NOMO-1 treated with DMSO at 0.1 percent for 48 hours (cell line): ENCODE measurements around the gene TUB.
A peak's percentile ranks its signal among the peaks of the same experiment; 100 is the strongest.

ENCODE experiments used
- DNase-seq: peaks from one replicate; lab custom pipeline; 2025; ENCODE audit not compliant: unreplicated experiment; lab: John Stamatoyannopoulos, UW

The TUB gene

DNA sequence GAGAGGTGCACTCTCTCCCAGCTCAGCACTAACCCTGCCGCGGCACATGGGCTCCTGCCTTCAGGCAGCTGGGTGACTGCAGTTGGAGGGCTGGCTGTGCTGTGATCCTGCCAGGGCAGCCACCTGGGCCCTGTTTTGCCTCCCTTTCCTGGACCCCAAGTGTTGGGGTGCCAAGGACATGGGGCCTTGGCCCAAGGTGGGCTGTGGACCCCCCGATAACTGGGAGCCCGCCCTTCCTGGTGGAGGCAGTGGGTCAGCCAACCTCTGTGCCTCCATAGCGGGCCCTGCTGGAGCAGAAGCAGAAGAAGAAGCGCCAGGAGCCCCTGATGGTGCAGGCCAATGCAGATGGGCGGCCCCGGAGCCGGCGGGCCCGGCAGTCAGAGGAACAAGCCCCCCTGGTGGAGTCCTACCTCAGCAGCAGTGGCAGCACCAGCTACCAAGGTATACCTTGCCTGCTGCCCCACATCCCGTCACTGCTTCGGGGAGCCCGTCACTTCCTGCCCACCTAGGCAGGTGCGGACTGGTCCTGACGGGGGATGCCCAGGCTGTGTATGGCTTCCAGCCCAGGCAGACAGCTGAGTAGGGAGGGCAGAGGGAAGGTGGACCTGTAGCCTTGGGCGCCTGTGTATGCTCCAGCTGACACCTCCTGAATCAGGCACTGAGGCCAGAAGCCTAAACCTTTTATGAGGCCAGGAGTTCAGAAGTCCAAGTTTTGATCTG is 8.9 kb downstream of the TUB start:
- no peak for DNase-seq

DNA sequence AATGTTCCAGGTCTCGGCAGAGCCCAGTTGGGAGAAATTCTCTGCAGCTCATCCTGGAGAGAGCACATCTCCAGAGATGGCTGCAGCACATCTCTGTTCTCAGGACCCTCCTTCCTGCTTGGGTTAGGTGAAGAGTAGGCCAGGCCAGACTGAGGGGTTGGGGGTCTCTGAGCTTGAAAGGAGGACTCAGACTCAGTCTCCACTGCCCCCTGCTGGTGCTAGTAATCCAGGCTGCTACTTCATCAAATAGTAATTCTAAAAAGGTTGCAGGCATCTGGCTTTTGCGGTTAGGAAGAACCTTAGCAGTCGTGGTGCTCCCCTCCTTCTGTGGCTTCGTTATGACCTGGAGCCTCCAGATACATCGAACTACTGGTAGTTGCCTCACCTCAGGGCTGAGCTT is 9.7 kb downstream of the TUB start:
- no peak for DNase-seq

DNA sequence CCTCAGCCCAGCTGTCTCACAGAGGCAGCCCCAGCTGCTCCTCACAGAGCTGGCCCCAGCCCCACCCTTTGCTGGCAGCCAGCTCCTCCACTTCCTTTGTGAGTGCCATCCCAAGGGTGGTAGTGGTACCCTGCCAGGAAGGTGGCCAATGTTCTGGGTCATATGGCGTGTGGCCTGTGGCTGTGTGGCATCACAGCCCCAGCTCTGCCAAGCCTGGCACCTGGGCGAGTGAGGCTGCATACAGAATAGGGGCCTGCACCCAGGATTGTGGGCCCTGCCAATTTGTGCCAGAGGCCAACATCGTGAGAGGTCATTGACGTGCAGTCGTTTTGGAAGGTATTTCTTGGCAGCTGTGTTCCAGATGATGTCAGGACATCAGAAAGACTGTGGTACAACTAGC is 10.7 kb downstream of the TUB start:
- no peak for DNase-seq

DNA sequence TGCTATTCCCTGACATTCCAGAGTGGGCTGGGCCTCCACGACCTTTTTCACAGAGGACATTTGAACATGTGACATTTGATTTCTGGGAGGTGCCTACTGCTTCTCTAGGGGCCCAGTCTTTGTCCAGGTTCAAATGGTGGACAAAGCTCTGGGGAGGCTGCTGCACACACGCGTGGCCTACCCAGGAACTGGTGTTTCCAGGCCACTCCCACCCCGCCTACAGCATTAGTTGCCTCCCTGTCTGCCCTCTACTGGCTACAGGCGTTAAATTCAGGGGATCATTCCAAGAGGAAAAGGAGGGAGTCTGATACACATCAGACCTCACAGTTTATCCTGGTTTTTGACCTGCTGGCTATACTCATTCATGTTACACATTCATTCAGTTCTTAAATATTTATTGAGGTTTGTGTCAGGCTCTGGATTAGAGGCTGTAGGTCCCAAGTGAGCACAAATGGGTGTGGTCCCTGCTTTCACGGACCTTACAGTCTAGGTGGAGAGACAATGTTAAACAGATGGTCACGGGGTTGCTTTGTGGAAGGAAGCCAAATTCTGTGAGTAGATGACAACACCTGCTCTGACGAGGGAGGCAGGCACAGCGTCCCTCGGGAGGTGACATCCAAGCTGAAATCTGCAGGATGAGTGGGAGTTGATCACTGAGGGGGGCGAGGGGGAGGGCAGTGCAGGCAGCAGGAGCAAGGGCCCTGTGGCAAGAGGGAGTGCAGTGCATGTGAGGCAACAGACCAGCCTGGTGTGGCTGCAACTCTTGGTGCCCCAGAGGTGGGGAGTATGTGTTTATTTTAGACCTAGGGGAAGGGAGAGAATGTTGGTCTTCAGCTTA is 11.8 kb downstream of the TUB start:
- DNase-seq: peak; percentile 6

DNA sequence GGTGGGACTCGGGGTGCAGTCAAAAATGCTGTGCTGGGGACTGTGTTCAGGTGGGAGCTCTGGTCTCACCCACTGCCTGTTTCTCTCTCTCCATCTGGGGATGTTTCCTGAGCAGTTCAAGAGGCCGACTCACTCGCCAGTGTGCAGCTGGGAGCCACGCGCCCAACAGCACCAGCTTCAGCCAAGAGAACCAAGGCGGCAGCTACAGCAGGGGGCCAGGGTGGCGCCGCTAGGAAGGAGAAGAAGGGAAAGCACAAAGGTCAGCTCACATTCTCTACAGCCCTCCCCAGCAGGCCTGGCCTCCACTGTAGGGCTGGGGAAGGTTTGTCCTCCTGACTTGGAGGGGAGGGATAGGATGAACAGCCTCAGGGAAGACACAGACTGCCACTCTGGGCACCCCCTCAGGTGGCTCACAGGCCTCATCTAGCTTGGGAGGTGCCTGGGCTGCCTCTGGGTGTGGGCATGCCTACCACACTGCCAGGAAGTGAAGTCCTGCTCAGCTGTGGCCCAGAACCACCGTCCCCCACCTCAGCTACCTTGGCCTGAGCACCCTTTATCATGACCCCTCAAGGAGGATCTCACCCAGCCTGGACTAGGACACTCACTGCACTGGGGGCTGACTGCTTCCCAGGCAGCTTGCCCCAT is 13.0 kb downstream of the TUB start:
- DNase-seq: no peak

DNA sequence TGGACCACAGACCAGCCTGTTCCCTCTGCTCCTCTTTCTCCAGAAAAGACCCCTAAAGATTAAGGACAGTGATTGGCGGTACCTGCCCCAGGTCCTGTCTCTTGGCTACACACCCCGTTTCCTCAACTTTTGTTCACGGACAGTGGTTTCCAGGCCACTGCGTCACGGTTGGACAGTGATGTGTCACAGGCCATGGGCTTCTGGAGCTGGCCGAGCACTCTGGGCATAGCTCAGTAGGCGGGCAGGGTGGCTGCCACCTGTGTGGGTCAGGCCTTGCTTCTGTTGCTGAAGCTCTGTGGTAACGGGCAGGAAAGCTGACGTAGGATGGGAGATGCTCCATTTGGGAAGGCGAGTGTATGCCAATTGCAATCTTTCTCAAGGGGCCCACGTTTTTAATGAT is 13.6 kb downstream of the TUB start:
- DNase-seq: no peak

DNA sequence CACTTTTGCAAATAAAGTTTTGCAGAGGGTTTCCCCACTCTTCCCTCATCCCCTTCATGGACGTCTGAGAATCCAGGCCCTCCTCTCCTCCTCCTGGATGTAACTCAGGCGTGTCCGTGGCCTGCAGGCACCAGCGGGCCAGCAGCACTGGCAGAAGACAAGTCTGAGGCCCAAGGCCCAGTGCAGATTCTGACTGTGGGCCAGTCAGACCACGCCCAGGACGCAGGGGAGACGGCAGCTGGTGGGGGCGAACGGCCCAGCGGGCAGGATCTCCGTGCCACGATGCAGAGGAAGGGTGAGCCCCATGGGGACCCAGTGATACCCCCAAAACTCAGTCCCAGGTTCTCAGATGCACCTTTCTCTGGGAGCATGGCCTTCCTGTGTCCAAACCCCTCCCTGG is 14.4 kb downstream of the TUB start:
- no peak for DNase-seq

DNA sequence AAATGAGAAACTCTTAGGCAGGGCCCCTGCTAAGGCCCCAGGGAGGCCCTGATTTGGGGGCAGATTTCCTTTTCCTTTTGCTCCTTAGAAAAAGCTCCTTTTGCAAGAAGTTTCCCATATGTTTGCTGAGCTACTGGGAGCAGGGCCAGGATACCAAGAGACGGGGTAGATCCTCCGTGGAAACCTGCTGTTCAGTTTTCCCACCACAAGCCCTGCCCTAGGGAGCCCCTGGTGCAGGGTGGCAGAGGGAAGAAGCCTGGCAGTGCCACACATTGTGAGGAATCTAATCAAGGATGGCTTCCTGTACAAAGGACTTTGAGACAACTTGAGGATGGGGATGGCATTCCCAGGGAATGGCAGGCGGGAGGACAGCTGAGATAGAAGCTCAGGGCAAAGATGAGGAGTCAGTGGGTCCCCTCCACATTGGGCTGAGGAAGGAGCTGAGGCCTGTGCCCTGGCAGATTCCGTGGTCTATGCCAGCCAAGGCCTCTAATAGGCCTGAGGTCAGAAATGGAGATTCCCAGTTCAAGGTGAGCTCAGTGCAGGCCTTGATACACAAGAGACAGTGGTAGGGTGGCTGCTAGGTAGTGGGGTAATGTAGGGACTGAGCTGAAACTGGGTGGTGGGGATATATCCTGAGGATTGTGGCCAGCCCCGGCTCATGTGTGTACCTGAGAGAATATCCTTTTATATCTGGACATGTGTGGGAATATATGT is 15.0 kb downstream of the TUB start:
- no peak for DNase-seq

DNA sequence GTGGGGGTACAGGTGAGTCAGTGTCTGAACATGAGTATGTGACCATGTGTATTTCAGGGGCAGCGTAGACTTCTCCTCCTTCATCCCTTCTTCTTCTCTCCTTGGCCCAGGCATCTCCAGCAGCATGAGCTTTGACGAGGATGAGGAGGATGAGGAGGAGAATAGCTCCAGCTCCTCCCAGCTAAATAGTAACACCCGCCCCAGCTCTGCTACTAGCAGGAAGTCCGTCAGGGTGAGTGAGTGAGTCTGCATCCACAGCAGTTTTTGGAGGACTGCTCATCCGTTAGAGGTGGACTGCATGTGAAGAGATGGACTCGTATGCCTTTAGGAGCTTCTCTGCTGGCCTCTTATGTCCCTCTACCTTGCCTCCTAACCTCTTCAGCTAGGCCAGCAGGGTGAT is 15.6 kb downstream of the TUB start:
- DNase-seq: no peak

DNA sequence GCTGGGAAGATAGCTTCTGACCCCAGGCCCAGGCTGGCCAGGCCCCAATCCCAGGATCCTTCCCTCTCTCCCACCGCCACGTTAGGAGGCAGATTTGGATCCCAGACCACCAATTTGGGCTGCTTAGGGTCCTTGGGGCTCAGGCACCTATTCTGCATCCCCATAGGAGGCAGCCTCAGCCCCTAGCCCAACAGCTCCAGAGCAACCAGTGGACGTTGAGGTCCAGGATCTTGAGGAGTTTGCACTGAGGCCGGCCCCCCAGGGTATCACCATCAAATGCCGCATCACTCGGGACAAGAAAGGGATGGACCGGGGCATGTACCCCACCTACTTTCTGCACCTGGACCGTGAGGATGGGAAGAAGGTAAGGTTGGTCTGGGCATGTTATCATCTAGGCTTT is 16.1 kb downstream of the TUB start:
- DNase-seq: no peak

DNA sequence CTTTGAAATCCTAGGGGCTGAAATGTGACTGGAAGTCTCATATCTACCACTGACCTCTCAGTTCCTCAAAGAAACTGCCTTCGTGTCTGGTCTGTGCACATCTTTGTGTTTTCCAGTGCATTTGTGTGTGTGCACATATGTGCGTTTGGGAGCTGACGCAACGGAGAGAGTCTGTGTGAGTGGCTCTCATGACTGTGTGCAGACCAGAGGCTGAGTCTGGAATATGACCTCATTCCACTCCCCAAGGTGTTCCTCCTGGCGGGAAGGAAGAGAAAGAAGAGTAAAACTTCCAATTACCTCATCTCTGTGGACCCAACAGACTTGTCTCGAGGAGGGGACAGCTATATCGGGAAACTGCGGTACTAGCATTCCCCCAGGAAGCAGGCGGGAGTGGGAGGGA is 16.5 kb downstream of the TUB start:
- DNase-seq: no peak

DNA sequence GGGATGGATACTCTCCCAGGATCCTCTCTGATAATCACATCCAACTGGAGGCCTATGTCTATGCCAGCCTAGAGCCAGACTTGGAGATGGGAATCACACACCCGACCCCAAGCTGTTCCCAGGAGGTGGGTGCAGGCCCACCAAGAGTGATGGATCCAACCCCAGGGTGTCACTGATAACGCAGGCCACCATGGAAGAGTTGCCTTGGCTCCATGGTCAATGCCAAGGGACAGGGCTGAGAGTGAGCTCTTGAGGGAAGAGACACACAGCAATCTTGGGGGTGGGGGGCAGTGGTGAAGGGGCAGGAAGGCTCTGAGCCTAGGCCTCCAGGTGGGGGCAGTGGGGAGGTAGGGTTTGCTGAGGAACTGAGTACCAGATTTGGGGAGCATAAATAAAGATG is 16.9 kb downstream of the TUB start:
- DNase-seq: no peak

DNA sequence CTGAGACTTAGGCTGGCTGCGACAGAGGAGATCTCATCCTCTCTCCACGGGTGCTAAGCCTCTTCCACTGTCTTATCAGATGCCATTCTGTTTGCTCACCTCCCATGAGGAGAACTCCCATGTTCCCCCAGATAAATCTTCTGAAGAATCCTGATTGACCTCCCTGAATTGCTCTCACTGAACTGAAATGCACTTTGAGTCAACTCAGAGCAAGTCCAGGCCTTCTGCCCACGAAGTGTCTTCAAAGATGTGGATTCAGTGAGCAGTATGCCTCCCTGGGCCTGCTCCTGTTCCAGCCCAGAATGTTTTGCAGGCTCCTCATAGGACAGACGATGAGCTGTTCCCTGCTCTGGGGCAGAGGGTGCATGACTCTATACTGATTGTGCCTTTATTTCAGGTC is 17.4 kb downstream of the TUB start:
- DNase-seq: no peak

DNA sequence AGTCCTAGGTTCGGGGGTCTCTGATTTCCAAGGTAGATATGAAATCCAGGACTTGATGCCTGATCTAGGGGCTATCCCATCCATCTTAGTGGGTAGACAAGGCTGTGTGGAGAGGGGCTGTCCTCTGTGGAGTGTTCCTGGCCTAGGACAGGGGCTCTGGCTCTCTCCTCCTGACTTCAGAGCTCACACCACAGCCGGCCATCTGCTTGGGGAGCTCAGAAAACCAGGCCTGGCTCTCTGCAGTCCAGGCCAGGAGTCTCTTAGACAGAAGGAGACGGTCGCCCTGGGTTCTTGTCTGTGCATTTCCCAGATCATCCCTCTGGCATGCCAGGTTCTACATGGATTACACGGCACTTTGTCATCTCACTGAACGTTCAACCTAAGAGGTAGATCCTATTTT is 17.9 kb downstream of the TUB start:
- DNase-seq: no peak

DNA sequence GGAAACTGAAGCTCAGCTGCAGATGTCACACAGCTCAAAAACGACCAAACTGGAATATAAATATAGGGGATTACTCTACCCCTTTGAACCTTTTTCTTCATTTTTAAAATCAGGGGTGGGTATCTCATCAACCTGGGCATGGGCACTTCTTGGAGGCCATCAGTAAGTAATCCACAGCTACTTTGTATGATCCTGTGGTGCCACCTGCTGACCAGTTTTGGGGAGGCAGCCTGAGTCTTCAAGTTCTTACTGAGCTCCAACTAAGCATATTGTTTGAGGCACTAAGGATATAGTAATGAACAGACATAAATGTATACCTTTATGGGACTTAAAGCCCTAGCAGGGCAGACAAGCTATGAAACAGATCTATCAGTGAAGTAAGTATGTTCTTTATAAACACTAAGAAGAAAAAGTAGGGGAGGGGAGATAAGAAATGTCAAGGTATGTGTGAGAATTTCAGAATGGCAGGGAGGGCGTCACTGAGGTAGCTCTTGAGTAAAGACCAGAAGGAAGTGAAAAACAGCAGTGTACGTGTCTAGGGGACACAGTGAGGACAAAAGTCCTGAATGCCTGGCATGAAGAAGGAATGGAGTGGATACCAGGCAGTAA is 18.4 kb downstream of the TUB start:
- DNase-seq: peak; percentile 49

DNA sequence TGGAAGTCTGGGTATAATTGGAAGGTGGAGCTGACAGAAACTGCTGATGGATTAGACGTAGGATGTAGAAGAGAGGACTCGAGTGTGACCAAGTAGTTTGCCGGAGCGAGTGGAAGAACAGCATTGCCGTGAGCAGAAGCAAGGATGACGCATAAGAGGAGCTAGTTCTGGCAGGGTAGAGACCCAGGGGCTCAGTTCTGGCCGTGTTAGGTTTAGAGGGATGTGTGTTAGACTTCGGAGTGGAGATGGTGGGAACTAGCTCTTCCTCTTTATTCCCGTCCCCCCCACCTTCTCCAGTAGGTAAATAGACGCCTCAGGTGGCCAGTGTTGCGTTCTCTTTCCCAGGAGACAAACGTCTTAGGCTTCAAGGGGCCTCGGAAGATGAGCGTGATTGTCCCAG is 19.1 kb downstream of the TUB start:
- no peak for DNase-seq

DNA sequence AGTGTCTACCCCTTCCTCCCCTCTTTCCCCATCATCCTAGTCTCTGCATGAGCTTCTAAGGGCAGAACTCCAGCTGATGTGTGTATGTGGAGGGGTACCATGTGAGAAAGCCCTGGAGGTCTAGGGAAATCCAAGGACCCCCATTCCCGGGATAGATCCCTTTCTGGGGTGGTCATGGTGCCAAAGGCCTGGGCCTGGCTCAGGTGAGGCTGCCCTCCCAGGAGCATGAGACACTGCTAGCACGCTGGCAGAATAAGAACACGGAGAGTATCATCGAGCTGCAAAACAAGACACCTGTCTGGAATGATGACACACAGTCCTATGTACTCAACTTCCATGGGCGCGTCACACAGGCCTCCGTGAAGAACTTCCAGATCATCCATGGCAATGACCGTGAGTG is 19.6 kb downstream of the TUB start:
- DNase-seq: no peak

DNA sequence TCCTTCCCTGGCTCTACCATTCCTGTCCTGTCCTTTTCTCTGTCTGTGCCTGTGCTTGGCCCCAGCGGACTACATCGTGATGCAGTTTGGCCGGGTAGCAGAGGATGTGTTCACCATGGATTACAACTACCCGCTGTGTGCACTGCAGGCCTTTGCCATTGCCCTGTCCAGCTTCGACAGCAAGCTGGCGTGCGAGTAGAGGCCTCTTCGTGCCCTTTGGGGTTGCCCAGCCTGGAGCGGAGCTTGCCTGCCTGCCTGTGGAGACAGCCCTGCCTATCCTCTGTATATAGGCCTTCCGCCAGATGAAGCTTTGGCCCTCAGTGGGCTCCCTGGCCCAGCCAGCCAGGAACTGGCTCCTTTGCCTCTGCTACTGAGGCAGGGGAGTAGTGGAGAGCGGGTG is 20.4 kb downstream of the TUB start:
- DNase-seq: no peak

DNA sequence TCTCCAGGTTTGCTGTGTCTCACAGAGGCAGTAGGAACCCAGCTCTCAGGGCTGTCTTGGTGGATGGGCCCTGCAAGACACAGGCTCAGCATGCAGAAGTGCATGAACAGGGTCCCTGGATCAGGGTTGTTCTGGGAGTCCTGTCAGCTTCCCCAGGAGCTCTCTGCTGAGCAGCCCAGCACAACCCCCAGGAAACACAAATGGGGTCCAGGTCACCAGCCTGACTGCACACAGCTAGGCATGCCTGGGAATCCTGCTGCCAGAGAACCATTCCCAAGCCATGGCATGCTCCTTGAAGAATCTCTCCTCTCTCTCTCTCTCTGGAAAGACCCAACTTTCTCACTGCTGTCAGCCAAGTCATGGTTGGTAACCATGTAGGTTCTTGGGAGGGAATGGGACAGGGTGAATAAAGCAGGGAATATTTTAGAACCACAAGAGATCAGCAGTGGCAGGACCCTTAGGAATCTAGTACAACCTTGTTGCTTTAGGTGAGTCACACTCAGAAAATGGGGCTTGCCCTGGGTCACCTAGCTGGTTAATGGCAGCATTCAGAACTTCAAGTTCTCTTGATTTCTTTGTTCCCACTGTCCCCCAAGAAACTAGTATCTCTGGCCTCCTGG is 21.4 kb downstream of the TUB start:
- no peak for DNase-seq

DNA sequence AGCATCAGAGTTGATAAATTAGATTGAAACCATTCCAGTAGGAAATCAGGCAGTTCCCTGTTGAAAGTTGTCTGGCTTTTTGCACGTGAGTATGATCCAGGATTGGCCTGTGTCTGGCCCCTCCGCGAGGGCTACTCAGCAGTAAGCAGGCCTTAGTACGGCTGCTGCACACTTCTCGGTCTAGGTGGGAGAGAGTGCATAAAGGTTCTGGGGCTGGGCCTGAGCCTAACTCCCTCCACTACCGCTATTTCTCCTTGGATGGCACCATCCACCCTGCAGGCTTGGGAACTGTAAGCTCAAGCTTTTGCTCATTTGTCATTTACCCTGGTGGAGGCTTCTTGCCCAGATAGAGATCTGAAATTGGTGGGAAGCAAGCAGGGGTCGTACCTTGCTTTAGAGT is 22.0 kb downstream of the TUB start:
- DNase-seq: no peak

DNA sequence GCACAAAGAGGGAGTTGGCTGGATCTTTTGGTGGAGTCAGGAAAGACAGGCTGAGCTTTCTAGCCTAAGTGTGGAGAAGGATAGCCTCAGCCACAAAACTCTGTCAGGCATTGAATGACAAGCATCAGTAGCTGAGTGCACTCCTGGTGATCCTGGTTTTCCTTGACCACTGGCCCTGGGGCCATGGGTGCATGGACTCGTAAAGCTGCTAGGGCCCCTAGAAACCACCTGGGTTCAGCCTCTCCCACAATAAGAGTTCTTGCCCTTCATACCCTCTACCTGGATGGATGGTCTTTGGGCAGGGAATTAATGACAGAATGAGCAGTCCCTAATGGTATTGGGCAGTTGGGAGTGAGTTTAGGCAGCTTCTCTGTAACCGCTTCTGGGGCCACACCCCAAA is 22.9 kb downstream of the TUB start:
- no peak for DNase-seq
